ENCODE results near the gene PSORS1C2. TPM values are rescaled to one million over a fixed set of nuclear protein-coding genes. Genes with fewer than 3 reads are reported as not detected.

The PSORS1C2 gene
- total and polyA plus RNA-seq, 4 donors: not detected

GRCh38 chr6:31114970-31115849, 23.7 kb downstream of the PSORS1C2 start:
- H3K27ac ChIP-seq (ENCODE audit: low read depth in 1 of 2, low read length in 2 of 2): no peak overlapping the region
- H3K27me3 ChIP-seq (ENCODE audit: control insufficient read depth in 4 of 4, insufficient read depth in 4 of 4, low read length in 3 of 4): peaks cover 0 to 2% (median 0%) of the 10 kb centered on the region in 4 donors
- no peaks in the 10 kb centered on the region for H3K4me1 ChIP-seq (ENCODE audit: control insufficient read depth in 4 of 4, insufficient read depth in 4 of 4, low read length in 3 of 4)
- H3K9me3 ChIP-seq (ENCODE audit: control insufficient read depth in 4 of 4, low read length in 3 of 4): no peaks in the 10 kb centered on the region
- no peaks in the 10 kb centered on the region for H3K36me3 ChIP-seq (ENCODE audit: control insufficient read depth in 4 of 4, insufficient read depth in 3 of 4, low read depth in 1 of 4, low read length in 3 of 4)
- WGBS: 60% methylated on average over 9 of the region's 9 CpGs
- no peak overlapping the region for H3K4me3 ChIP-seq (ENCODE audit: low read depth in 1 of 3, low read length in 3 of 3)
- no peak for DNase-seq (ENCODE audit: low spot score)
- no peak overlapping the region for H3K9ac ChIP-seq (ENCODE audit: low read depth in 1 of 2, low read length in 2 of 2)
- no peak for TF ChIP-seq REST (IDR thresholded peaks at IDR 0.05)
- TF ChIP-seq CTCF (IDR thresholded peaks at IDR 0.05; ENCODE audit: low read depth, low read length, missing input control): no peak
- TF ChIP-seq, protein P1, sequence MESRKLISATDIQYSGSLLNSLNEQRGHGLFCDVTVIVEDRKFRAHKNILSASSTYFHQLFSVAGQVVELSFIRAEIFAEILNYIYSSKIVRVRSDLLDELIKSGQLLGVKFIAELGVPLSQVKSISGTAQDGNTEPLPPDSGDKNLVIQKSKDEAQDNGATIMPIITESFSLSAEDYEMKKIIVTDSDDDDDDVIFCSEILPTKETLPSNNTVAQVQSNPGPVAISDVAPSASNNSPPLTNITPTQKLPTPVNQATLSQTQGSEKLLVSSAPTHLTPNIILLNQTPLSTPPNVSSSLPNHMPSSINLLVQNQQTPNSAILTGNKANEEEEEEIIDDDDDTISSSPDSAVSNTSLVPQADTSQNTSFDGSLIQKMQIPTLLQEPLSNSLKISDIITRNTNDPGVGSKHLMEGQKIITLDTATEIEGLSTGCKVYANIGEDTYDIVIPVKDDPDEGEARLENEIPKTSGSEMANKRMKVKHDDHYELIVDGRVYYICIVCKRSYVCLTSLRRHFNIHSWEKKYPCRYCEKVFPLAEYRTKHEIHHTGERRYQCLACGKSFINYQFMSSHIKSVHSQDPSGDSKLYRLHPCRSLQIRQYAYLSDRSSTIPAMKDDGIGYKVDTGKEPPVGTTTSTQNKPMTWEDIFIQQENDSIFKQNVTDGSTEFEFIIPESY (IDR thresholded peaks at IDR 0.05): no peak
- TF ChIP-seq YY1 (IDR thresholded peaks at IDR 0.05): no peak
- no peak for TF ChIP-seq GABPA (IDR thresholded peaks at IDR 0.05 in 1 of 2, conservative IDR thresholded peaks at IDR 0.05 in 1 of 2)
- no peak for TF ChIP-seq RXRA (IDR thresholded peaks at IDR 0.05)
- no peak for TF ChIP-seq SP1 (IDR thresholded peaks at IDR 0.05)
- no peak for TF ChIP-seq FOXA1 (IDR thresholded peaks at IDR 0.05)
- TF ChIP-seq ATF3 (IDR thresholded peaks at IDR 0.05): no peak
- TF ChIP-seq FOXA2 (IDR thresholded peaks at IDR 0.05): no peak
- TF ChIP-seq RAD21 (IDR thresholded peaks at IDR 0.05): no peak
- TF ChIP-seq EGR1 (IDR thresholded peaks at IDR 0.05; ENCODE audit: low read depth in 2 of 2): no peak
- no peak for TF ChIP-seq JUND (IDR thresholded peaks at IDR 0.05)
- TF ChIP-seq NR2F2 (IDR thresholded peaks at IDR 0.05): no peak
- no peak for TF ChIP-seq HNF4A (conservative IDR thresholded peaks at IDR 0.05)
- TF ChIP-seq TAF1 (conservative IDR thresholded peaks at IDR 0.05): no peak
- TF ChIP-seq, protein P2, sequence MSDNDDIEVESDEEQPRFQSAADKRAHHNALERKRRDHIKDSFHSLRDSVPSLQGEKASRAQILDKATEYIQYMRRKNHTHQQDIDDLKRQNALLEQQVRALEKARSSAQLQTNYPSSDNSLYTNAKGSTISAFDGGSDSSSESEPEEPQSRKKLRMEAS (IDR thresholded peaks at IDR 0.05): no peak
- no peak for TF ChIP-seq HNF4G (IDR thresholded peaks at IDR 0.05)

Measured in liver (tissue), 9 donors.